Activated CD4-positive, alpha-beta T cell treated with anti-CD3 and anti-CD28 coated beads, Interleukin-2, Interleukin-4, amounts not matched to agents 100 ng/mL and 50 ng/mL, durations not matched to agents 16 hours and 8 hours (primary cell): Measurements from ENCODE around the gene ARHGAP24.
"Not testable (repeated sequence)": the region's sequence is repeated elsewhere in the genome, so short reads cannot be mapped to it uniquely, and the experiment has no call there.

ENCODE experiments used
- DNase-seq: peaks from one replicate; pipeline ENCODE4 v3.0.0-alpha.2; 2020; ENCODE audit warnings: low spot score

The ARHGAP24 gene

DNA sequence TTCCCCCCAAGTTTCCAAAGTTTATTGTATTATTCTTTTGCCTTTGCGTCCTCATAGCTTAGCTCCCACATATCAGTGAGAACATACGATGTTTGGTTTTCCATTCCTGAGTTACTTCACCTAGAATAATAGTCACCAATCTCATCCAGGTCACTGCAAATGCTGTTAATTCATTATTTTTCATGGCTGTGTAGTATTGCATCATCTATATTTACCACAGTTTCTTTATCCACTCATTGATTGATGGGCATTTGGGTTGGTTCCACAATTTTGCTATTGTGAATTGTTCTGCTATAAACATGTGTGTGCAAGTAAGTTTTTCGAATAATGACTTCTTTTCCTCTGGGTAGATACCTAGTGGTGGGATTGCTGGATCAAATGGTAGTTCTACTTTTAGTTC, 43.6 kb downstream of the ARHGAP24 start:
- DNase-seq: not testable (repeated sequence)

DNA sequence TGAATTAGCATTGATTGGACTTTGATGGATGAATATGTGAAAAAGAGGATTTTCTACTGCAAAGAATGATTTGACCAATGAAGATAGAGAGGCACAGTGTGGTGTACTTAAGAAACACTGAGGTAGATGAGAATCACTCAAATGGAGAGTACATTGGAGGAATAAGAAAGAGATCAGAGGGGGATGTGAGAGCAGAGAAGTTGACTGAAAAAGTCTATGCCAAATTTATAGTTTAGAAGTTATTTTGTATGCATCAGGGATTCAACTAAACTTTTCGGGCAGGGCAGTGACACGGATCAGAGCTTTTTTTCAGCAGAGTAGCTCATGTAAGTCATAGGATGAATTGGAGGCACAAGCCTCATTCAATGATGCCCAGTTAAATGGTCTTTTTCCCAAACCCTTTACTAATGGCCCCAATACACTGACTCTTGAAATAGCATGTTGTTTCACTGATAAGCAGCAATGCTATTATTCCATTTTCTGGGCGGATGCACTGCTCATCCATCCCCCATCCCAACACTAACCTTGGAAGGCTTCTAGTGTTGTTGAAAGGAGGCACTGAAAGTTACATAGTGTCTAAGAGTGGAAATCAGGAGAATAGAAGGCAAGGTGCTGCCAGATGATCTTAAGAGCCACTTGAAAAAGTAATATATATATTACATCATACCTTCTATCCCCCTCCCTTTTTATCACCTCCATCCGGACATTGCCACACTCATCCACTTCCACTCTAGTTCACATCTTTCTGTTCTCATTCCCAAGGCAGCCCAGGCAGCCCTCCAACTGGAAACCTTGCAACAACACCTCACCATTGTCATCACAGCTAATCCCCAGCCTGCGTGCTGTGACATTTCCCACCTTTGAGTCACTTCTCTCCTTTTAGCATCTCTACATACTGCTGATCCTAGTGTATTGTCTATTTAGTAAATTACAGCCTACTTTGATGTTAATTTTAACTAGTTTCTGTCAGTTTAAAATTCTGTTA, 46.1 kb downstream of the ARHGAP24 start:
- no peak for DNase-seq

DNA sequence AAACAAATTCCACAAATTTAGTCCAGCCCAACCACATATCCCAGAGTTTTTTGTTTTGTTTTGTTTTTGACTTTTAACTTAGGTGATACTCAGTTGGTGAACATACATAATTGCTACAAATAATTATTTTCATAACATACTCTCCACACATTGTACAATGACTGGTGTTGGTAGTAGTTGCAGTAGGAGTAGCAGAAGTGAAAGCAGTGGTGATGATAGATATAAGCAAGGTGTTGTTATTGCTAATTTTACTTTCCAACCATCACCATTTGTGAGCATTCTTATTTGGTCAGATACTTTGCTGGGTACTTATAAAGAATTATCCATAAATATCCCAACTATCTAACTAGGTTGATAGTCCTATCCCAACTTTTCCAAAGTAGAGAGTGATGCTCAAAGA, 47.3 kb downstream of the ARHGAP24 start:
- no peak for DNase-seq

GRCh38 chr4:85522836-85523235, 47.9 kb downstream of the ARHGAP24 start:
- DNase-seq: no peak

DNA sequence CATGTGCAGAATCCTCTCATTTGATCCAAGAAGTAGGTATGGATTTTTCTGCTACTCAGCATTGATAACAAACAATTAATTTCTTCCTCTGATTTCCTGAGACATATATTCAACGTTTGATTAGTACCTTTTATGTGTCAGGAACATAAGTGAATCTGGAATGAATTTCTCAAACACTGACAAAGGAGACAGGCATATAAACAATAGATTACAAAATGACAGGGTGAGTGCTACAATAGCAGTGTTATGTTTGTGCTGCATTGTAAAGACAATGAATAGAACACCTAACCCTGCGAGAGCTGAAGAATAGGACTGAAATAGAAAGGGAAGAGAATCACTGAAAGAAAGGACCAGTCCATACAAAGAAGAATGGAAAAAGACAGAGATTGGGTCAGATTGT, 52.9 kb downstream of the ARHGAP24 start:
- DNase-seq: no peak

DNA sequence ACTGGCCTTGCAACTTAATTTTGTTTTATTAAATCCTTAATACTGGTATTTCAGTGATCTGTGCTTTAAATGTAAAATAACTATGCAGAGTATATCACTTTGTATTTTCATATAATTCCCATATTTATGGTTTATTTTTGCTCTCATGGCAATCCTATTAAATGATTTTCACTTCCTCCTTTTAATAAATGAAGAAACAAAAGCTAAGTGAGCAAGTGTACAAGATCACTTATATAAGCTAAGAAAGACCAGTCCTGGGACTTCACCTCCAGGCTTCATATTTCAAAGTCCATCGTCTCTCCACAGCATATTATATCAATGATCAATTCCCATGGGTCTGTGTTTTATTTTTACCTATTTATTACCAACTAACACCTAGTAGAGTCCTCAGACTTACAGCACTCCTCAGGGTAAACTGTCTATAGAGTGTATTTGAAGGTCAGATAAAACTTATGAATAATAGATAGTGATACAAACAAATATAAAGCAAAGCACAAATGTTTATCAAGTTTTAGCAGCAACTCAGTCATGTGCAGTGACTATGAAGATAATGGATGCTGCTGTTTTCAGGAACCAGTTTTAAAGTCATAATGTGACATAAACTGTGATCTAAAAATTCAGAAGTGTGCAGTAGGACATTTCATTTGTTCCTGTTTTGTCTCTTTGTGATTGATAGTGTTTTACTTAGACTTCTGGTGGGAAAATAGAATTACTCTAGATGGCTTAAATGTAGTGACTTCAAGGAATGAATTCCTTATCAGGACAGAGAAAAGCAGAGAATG, 56.8 kb downstream of the ARHGAP24 start:
- no peak for DNase-seq

DNA sequence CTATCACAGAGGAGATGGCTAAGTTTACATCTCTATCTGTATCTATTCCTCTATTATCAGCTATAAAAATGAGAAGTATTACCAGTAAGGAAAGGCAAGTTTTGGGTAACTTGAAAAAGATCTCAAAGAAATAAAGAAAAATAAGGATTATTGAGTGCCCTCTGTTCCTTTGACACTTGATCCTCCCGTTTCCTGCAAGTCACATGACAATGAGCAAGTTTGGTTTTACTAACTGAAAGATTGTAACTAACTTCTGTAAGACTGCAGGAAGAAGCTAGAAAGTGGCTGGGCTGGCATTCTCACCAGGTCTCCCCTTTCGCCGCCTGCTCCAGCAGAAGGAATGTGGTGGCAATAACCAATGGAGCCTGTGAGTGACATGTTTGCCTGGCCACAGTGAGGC, 59.2 kb downstream of the ARHGAP24 start:
- DNase-seq: no peak

DNA sequence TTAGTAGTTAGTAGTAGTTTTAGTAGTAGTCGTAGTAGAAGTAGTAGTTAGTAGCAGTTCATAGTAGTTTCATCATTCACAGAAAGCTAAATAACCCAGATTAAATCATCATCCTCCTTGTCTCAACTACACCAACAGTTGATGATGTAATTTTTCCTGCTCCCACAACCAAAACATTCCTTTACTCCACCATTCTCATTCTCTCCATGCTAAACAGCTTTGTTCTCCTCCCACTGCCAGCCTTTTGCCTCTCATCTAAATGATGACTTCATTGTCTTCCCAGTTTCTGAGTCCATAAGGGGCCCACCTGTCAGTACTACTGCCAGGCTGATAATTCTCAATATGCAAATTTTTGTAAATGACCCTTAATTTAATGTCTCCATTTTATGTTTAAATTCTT, 68.9 kb downstream of the ARHGAP24 start:
- no peak for DNase-seq

DNA sequence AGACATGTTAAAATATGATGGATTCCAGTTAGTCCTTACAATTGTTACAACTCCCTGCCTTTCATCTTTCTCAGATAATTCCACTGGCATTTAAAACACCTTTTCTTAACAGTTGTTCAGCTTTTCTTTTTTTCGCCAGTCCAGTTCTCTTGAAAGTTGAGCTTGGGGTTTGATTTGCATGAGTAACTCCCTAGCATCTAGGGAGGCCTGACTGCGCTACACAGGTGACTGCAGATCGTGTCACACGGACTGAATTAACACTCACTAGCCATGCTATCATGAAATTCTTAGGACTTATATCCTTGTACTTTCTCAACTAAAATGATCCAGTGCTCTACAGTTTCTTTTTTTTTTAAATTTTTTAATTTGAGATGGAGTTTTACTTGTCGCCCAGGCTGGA, 69.8 kb downstream of the ARHGAP24 start:
- no peak for DNase-seq

DNA sequence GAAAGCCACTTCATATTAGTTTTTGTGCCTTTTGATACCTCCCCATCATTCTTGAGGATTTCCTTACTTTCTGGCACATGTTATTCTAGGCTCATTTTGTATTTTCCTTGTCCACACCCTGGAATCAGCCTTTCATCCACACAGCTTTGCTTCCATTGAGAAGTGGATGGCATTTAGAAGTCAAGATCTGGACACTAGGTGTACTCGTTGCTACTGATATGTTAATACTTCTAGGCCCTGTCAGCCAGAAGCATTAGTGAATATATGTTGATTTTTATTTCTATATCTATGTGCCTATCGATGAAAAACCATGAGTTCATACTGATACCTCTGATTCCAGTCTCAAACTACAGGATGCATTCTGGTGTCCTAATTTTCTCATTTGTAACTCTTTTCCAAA, 73.2 kb downstream of the ARHGAP24 start:
- no peak for DNase-seq

DNA sequence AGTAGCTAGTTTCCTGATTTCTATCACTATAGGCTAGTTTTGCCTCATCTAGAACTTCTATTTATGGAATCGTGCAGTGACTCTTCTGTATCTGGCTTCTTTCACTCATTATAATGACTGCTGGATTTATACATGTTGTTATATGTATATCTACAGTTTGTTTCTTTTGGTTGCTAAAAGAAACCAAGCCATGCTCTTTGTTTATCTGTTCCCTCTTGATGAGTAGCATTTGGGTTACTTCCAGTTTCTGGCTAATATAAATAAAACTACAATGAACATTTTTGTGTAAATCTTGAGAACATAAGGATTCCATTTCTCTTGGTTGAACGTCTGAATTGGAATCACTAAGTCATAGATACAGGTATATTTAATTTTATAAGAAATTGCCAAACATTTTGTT, 73.9 kb downstream of the ARHGAP24 start:
- DNase-seq: no peak

DNA sequence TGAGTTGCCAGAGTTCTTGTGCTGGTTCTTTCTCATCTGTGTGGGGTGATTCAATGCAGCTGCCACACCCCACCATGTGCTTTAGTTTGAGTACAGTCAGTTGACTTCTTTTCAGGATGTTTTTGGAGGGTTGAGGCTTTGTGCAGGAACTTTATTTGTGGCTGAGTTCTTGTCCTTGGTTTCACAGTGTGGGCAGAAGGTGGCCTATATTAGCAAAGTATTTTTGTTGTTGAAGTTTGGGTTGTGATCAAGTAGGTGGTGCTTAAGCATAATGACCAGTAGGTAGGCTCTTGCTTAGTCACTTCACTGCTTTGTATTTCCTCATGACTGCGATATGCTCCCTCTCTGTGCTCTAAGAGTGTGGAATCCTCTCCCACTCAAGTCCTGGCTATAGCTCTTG, 80.3 kb downstream of the ARHGAP24 start:
- DNase-seq: no peak

- no peak for DNase-seq
These were observed 81.3 kb downstream of the ARHGAP24 start for GRCh38 chr4:85556283-85556682.

GRCh38 chr4:85557016-85557901, 82.3 kb downstream of the ARHGAP24 start:
- no peak for DNase-seq

- DNase-seq: no peak
These were observed 91.0 kb downstream of the ARHGAP24 start for GRCh38 chr4:85565761-85566480.

DNA sequence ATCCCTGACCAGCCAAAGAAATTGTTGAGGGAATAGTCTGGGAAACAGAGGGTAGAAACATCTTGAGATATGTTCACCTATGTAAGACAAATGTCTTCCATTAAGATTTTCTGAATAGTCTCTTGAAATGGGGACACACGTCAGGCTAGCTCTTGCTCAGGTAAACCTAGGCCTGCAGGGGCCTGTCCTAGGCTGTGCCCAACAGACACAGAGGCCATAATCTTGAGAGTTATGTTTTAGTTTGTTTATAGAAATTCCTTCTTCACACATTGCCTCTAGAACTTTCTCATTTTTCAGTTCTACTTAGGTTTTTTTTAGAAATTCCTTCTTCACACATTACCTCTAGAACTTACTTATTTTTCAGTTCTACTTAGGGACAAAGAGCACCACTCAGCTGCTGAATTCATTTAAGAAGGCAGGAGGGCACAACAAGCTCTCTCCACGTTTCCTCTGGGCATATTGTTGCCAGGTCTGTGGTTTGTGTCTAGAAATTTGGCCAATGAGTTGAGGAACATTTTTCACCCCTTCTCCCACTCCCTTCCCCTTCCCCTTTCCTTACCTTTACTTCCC, 94.9 kb downstream of the ARHGAP24 start:
- DNase-seq: no peak

DNA sequence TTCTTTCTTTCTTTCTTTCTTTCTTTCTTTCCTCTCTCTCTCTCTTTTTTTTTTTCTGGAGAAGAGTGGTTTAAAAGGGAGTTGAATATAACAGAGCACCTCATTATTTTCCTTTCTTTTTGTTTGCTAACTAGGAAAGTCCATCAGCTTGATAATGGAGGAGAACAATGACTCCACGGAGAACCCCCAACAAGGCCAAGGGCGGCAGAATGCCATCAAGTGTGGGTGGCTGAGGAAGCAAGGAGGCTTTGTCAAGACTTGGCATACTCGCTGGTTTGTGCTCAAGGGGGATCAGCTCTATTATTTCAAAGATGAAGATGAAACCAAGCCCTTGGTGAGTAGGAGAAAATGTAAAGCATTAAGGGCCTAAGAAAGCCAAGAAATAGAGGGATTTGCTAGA, 95.4 kb downstream of the ARHGAP24 start:
- DNase-seq: no peak

GRCh38 chr4:85571008-85571407, 96.1 kb downstream of the ARHGAP24 start:
- no peak for DNase-seq

GRCh38 chr4:85573270-85573669, 98.3 kb downstream of the ARHGAP24 start:
- DNase-seq: no peak

DNA sequence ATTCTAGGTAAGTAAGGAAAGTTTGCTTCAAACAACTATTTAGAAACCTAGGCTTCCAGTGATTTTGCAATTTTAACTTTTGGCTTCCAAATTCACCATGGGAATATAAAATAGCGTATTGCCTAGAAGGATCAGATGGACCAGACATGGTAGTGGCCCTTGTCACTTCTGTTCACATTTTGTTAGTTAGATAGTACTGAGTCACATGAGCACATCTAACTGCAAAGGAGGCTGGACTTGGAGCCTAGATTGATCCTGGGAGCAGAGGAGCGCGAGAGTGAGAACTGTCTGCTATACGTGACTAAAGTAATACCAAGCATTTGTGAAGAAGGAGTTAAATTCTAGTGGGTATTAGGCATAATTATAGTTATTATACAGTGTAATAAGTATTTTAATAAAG, 102.4 kb downstream of the ARHGAP24 start:
- no peak for DNase-seq

DNA sequence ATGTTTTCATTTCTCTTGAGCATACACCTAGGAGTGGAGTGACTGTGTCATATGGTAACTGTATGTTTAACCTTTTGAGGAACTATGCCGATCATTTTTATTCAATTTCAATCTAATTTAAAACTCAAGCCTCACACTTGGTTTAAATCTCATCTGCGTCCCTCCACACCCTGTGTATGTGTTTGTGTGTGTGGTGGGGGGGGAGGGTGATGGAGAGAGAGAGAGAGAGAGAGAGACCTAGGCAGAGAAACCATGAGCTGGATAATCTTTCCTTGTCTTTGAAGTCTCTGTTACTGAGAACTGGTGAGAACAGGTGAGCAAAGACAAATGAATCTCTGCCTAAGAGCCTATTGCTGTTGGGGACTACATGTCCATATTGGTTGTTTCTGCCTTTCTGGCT, 105.0 kb downstream of the ARHGAP24 start:
- no peak for DNase-seq
